GM23248 (cell line): Measurements from ENCODE around the gene TBX3. TPM values are rescaled to one million over a fixed set of nuclear protein-coding genes. Genes with fewer than 3 reads are reported as not detected.
A peak's percentile ranks its signal among the peaks of the same experiment; 100 is the strongest.

Experiments
- DNase-seq: peaks from one replicate; pipeline ENCODE4 v3.0.0-alpha.2; 2015
- H2AFZ ChIP-seq: fragments of 200-600 bp; sonication (generic); 2 replicates; pipeline ENCODE4 v1.6.1; 2016; ENCODE audit warnings: antibody characterized with exemption
- H3F3A ChIP-seq: fragments of 200-600 bp; sonication (generic); 2 replicates; pipeline ENCODE4 v1.6.1; 2016; ENCODE audit warnings: mild to moderate bottlenecking, antibody characterized with exemption, mixed run types; ENCODE audit not compliant: insufficient read depth
- H3K27ac ChIP-seq: fragments of 200-600 bp; sonication (generic); 2 replicates; pipeline ENCODE4 v1.5.1; 2016; ENCODE audit warnings: mild to moderate bottlenecking
- H3K27me3 ChIP-seq: fragments of 200-600 bp; sonication (generic); replicated peaks from 2 replicates; pipeline ENCODE4 v1.6.1; 2016; ENCODE audit warnings: mild to moderate bottlenecking; ENCODE audit not compliant: insufficient read depth
- H3K36me3 ChIP-seq: fragments of 200-600 bp; sonication (generic); 2 replicates; pipeline ENCODE4 v1.6.1; 2016; ENCODE audit warnings: low read depth, mild to moderate bottlenecking
- H3K4me1 ChIP-seq: fragments of 200-600 bp; sonication (generic); 2 replicates; pipeline ENCODE4 v1.6.1; 2016; ENCODE audit warnings: mild to moderate bottlenecking; ENCODE audit not compliant: insufficient read depth
- H3K4me2 ChIP-seq: fragments of 200-600 bp; sonication (generic); one replicate; pipeline ENCODE4 v1.6.1; 2016; ENCODE audit warnings: mild to moderate bottlenecking; ENCODE audit not compliant: unreplicated experiment
- H3K4me3 ChIP-seq: fragments of 200-600 bp; sonication (generic); 2 replicates; pipeline ENCODE4 v1.5.1; 2016; ENCODE audit warnings: mild to moderate bottlenecking
- H3K79me2 ChIP-seq: fragments of 200-600 bp; sonication (generic); 2 replicates; pipeline ENCODE4 v1.6.1; 2016; ENCODE audit warnings: mild to moderate bottlenecking; ENCODE audit not compliant: insufficient read depth
- H3K9ac ChIP-seq: fragments of 200-600 bp; sonication (generic); 2 replicates; pipeline ENCODE4 v1.6.1; 2016; ENCODE audit warnings: mild to moderate bottlenecking
- H3K9me2 ChIP-seq: fragments of 200-600 bp; sonication (generic); 2 replicates; pipeline ENCODE4 v1.6.1; 2016; ENCODE audit warnings: mixed run types, mild to moderate bottlenecking, moderate library complexity; ENCODE audit not compliant: insufficient read depth
- H3K9me3 ChIP-seq: fragments of 200-600 bp; sonication (generic); one replicate; pipeline ENCODE4 v1.6.1; 2017; ENCODE audit warnings: low read depth
- H4K20me1 ChIP-seq: fragments of 200-600 bp; sonication (generic); 2 replicates; pipeline ENCODE4 v1.6.0; 2016; ENCODE audit not compliant: insufficient read depth
- EZH2 ChIP-seq: fragments of 200-600 bp; sonication (generic); IDR thresholded peaks from 2 replicates; pipeline ENCODE4 v1.6.1; 2018; ENCODE audit warnings: antibody characterized with exemption, mild to moderate bottlenecking; ENCODE audit not compliant: insufficient read depth, poor library complexity, severe bottlenecking
- EZH2phosphoT487 ChIP-seq: fragments of 200-600 bp; sonication (generic); IDR thresholded peaks from 2 replicates; pipeline ENCODE4 v1.6.1; 2018; ENCODE audit warnings: antibody characterized with exemption, moderate library complexity, mild to moderate bottlenecking, low read depth; ENCODE audit not compliant: insufficient read depth
- WGBS, 2 experiments: methylation state at CpG; one replicate each; pipeline ENCODE4 v1.1.6; 2015 to 2017; ENCODE audit warnings: low lambda C conversion rate in 2 of 2, low coverage in 1 of 2; ENCODE audit errors: missing lambda C conversion rate in 2 of 2; 5-methylcytosine and 5-hydroxymethylcytosine counted together
- in situ Hi-C: fragments of 300-500 bp; cut with MboI; formaldehyde crosslinking; loops from 2 replicates; pipeline ENCODE4 v1.15.0; 2020
- polyA plus RNA-seq: library from polyadenylated mRNA; unstranded; fragments of >200 nt; fragmentation: Nextera tagmentation; extraction: Ambion mirVana; gene quantifications from 2 replicates; pipeline ENCODE4 v1.2.1, GENCODE V29; 2016
- total RNA-seq: library from RNA; depleted of rRNA; stranded (reverse); fragments of >200 nt; shearing (Covaris generic); gene quantifications from 2 replicates; pipeline ENCODE4 v1.2.3, GENCODE V29; 2014

TBX3 gene
- total and polyA plus RNA-seq, 2 experiments from 2014 or later = 25.1 to 29.2 TPM

DNA sequence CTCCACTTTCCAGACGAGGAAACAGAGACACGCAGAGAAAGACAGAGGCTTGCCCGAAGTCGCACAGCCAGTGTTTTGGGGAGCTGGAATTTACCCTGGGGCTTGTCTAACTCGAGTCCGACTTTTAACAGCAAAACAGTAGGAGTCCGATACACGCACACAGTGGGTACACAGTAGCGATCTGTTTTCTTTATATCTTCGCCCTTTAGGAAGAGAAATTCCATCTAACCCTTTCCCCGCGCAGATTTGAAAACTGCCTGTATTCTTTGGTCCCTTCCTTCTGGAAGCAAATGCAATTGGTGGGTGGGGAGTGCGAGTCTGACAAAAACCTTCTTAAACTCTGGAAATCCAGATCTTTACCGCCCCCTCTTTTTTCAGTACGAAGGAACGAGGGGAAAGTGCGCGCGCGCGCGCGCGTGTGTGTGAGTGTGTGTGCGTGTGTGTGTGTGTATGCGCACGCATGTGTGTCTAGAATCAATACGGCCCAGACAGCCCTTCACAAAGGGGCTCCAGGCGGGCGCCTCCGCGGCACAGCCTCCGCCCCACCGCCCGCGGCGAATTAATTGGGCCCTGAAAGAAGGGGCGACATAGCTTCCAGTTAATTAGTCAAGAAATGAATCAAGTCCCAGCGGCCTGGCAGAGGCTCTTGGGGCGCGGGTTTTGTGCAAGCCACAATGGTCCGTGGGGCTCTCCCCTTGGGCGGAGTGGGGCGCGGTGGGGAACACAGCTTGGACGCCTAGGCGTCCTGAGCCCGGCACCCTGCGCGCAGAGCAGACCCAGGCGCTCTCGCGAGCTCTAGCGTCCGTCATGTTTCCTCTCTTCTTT, 14.0 kb upstream of the TBX3 start:
- Histone ChIP-seq H3K9me3 (no peaks in the 10 kb centered on the region), H4K20me1 (no peaks in the 10 kb centered on the region), H3K27ac (no peak overlapping the region), H3K79me2 (no peaks in the 10 kb centered on the region), H3K4me3 (peak overlapping the region; percentile 69), H3K4me2 (peak overlapping the region; percentile 81), H3F3A (no peaks in the 10 kb centered on the region), H3K9me2 (no peaks in the 10 kb centered on the region), H3K4me1 (no peaks in the 10 kb centered on the region), H3K36me3 (no peaks in the 10 kb centered on the region), H2AFZ (peak overlapping the region; percentile 86), H3K9ac (peak overlapping the region; percentile 46), H3K27me3 (peaks cover 9% of the 10 kb centered on the region)
- peak; percentile 56 for DNase-seq
- WGBS, 2 experiments = 18 to 20% methylated on average over 51 to 55 of the region's 55 CpGs
- no peak for TF ChIP-seq EZH2
- no peak for TF ChIP-seq EZH2phosphoT487
- in situ Hi-C loops = loop anchor here (25.0 kb wide), 1 partner anchor 664 kb away; no protein-coding TSS in a partner anchor

DNA sequence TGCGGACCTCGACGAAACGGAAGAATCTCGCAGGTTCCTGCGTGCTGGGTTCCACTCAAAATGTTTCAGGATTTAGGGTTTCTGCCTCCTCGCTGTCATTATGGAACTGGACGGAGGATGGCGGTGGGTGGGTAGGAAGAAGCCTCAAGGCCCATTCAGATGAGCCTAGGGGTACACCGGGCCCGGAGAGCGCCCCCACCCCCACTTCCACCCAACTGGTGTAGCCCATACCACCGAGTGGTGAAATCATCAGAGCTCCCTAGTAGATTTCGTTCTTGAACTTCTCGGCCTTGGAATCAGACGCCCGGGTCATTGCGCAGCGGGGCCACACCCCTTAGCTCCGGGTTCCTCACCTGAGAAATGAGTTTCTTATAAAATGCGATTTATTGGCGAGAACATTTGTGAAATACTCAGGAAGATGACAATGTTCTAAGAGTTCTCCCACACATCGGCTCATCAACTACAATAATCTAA, 13.3 kb upstream of the TBX3 start:
- Histone ChIP-seq H3K9me2 (no peaks in the 10 kb centered on the region), H4K20me1 (no peaks in the 10 kb centered on the region), H3K27me3 (peaks cover 9% of the 10 kb centered on the region), H3K4me1 (no peaks in the 10 kb centered on the region), H3F3A (no peaks in the 10 kb centered on the region), H3K27ac (no peak overlapping the region), H3K4me2 (no peak overlapping the region), H3K4me3 (peak overlapping the region; percentile 69; the same call in 1 of the 2 replicates), H3K36me3 (no peaks in the 10 kb centered on the region), H3K9me3 (no peaks in the 10 kb centered on the region), H2AFZ (peak overlapping the region; percentile 86; the same call in 1 of the 2 replicates), H3K79me2 (no peaks in the 10 kb centered on the region), H3K9ac (no peak overlapping the region)
- 65 to 70% methylated on average over 23 of the region's 23 CpGs for WGBS, 2 experiments
- DNase-seq = no peak
- no peak for TF ChIP-seq EZH2phosphoT487
- no peak for TF ChIP-seq EZH2
- in situ Hi-C loops = loop anchor here (25.0 kb wide), 1 partner anchor 665 kb away; no protein-coding TSS in a partner anchor

DNA sequence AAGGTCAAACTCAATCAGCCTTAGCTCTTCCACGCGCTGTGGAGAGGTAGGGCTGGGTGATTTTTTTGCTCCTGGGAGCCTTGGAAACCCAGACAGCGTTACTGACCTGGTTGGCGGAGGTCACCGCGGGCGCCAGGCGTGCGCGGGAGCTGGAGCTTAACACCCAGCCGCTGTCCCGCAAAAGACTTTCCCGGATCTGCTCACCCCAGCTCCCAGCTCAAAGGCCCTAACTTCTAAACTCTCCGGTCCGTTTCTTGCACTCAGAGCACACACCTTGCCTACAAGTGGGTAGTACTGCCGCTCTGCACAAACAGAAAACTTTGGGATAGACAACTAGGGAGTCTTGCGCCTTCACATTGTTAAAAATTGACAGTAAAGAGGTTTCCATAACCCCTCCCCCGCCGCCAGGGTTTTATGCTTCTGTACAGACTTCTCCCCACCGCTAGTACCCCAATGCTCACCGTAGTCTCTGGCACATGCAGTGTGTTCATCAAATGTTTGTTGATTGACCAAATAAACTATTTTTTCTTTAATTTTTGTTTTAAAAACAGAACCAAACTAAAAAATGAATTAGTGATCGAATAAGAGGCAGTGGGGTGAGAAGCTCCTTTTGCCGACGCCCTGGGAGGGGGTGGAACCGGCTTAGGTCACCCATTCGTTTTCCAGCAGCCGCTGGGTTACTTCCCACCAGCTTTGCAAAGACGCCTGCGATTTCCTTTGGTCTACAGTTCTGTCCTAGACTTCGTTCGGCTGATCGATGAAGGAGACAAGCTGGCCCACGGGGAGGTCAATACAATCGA, 12.7 kb upstream of the TBX3 start:
- no peaks in the 10 kb centered on the region for H4K20me1 ChIP-seq
- H3K9ac ChIP-seq = no peak overlapping the region
- no peaks in the 10 kb centered on the region for H3F3A ChIP-seq
- no peaks in the 10 kb centered on the region for H3K79me2 ChIP-seq
- H3K36me3 ChIP-seq = no peaks in the 10 kb centered on the region
- no peak overlapping the region for H3K4me2 ChIP-seq
- H3K4me1 ChIP-seq = no peaks in the 10 kb centered on the region
- H3K9me2 ChIP-seq = no peaks in the 10 kb centered on the region
- 91 to 92% methylated on average over 34 of the region's 34 CpGs for WGBS, 2 experiments
- no peaks in the 10 kb centered on the region for H3K9me3 ChIP-seq
- H2AFZ ChIP-seq = no peak overlapping the region
- no peak overlapping the region for H3K4me3 ChIP-seq
- H3K27ac ChIP-seq = no peak overlapping the region
- in situ Hi-C loops = loop anchor here (25.0 kb wide), 1 partner anchor 666 kb away; no protein-coding TSS in a partner anchor
- no peak for TF ChIP-seq EZH2
- TF ChIP-seq EZH2phosphoT487 = no peak
- no peak for DNase-seq
- peaks cover 5% of the 10 kb centered on the region for H3K27me3 ChIP-seq

DNA sequence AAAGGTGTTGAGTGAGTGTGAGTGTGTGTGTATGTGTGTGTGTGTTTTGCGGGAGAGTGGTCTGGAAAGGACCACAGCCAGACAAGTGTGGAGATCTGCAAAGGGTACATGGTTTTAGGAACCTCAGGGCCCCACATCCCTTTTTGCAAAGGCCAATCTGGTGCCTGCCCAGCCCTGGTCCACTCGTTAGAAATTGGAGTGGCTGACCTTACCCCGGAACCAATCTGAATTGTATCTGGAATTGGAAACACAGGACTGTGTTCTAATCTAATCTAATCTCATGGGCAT, 11.3 kb upstream of the TBX3 start:
- H3K27ac ChIP-seq = no peak overlapping the region
- no peaks in the 10 kb centered on the region for H3K79me2 ChIP-seq
- TF ChIP-seq EZH2phosphoT487 (no peak), EZH2 (no peak)
- WGBS, 2 experiments = 91 to 95% methylated on average over 3 of the region's 3 CpGs
- H3K4me3 ChIP-seq = no peak overlapping the region
- no peak overlapping the region for H3K4me2 ChIP-seq
- in situ Hi-C loops = loop anchor here (25.0 kb wide), 1 partner anchor 667 kb away; no protein-coding TSS in a partner anchor
- no peaks in the 10 kb centered on the region for H3K9me3 ChIP-seq
- H4K20me1 ChIP-seq = no peaks in the 10 kb centered on the region
- H3K9me2 ChIP-seq = no peaks in the 10 kb centered on the region
- H2AFZ ChIP-seq = no peak overlapping the region
- no peak for DNase-seq
- H3F3A ChIP-seq = no peaks in the 10 kb centered on the region
- H3K27me3 ChIP-seq = peaks cover 2% of the 10 kb centered on the region; the same call in 1 of the 2 replicates
- no peak overlapping the region for H3K9ac ChIP-seq
- no peaks in the 10 kb centered on the region for H3K36me3 ChIP-seq
- H3K4me1 ChIP-seq = no peaks in the 10 kb centered on the region
